ENCODE measurements around the gene INSM2. TPM values are rescaled to one million over a fixed set of nuclear protein-coding genes. Genes with fewer than 3 reads are reported as not detected.

INSM2 gene
- total and polyA plus RNA-seq, 2 of the 4 experiments (the other 2 are of a cell fraction), result not detected

DNA sequence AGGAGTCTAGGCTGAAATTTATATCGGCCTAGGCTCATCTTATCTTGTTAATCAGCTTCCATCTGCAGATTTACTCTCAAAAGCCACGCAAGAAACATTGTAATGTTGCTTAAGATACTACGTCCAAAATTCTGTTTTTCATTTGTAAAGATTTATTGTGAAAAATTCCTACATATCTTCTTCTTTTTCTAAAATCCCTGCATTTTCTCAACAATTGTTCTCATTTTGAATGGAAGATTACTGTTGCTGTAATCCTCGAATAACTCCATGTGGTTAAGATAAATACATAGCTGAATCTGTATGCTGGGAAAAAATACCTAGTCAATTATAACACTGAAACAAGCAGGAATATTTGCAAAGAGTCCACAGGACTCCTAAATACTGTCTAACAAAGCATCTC lies 15.6 kb downstream of the INSM2 start:
- Histone ChIP-seq H3K9ac (ENCODE audit: low read depth, low read length) (no peak overlapping the region), H3K4me1 (ENCODE audit: control insufficient read depth, insufficient read depth, low read length) (no peaks in the 10 kb centered on the region), H3K9me1 (ENCODE audit: insufficient read depth, low read length) (no peaks in the 10 kb centered on the region), H3K4ac (ENCODE audit: low read depth, low read length) (no peak overlapping the region), H2AK5ac (ENCODE audit: low read depth, low read length) (no peak overlapping the region), H4K20me1 (ENCODE audit: insufficient read depth, low read length) (no peaks in the 10 kb centered on the region), H4K5ac (ENCODE audit: low read depth, low read length) (no peak overlapping the region), H3K36me3 (ENCODE audit: control insufficient read depth, insufficient read depth, low read length) (no peaks in the 10 kb centered on the region), H3K23ac (ENCODE audit: low read depth, low read length) (no peak overlapping the region), H2AFZ (replicated peaks; ENCODE audit: low read length, poor library complexity) (no peak overlapping the region), H3K27me3 (ENCODE audit: control insufficient read depth, insufficient read depth, low read length) (no peaks in the 10 kb centered on the region), H3K4me3 (ENCODE audit: insufficient read depth, low read depth, low read length) (no peak overlapping the region), H3K9me3 (ENCODE audit: control insufficient read depth, insufficient read depth, low read length) (no peaks in the 10 kb centered on the region), H2BK5ac (ENCODE audit: low read depth, low read length, poor library complexity, severe bottlenecking) (no peak overlapping the region), H3K14ac (replicated peaks; ENCODE audit: low read depth, low read length) (no peak overlapping the region), H2BK120ac (ENCODE audit: low read depth, low read length) (no peak overlapping the region), H3K56ac (ENCODE audit: extremely low read depth, insufficient read depth, low read length) (no peak overlapping the region), H4K8ac (ENCODE audit: low read depth in 2 of 2, low read length in 2 of 2) (no peak overlapping the region), H3K4me2 (ENCODE audit: low read depth, low read length) (no peak overlapping the region), H2BK20ac (ENCODE audit: low read depth, low read length) (no peak overlapping the region), H3K27ac (ENCODE audit: insufficient read depth, low read length) (no peak overlapping the region), H3K18ac (ENCODE audit: low read depth, low read length) (no peak overlapping the region), H2BK15ac (ENCODE audit: low read depth, low read length) (no peak overlapping the region), H3K79me1 (ENCODE audit: low read depth in 1 of 2, low read length in 2 of 2) (no peaks in the 10 kb centered on the region), H2AK9ac (replicated peaks; ENCODE audit: low read depth, low read length, poor library complexity) (no peak overlapping the region), H4K91ac (ENCODE audit: insufficient read depth, low read depth, low read length) (no peak overlapping the region)
- DNase-seq (no peak), ATAC-seq (ENCODE audit: low read depth) (no peak)
- BruUV-seq (replicated peaks), result no TSS peak
- in situ Hi-C loops (cut with MboI; ENCODE audit: low sequenced_read_pairs) (no loop called here), intact Hi-C loops (cut with micrococcal nuclease) (no loop called here), dilution Hi-C loops (cut with HindIII; ENCODE audit: low sequenced_read_pairs, unreplicated experiment) (no loop called here)
- CTCF ChIA-PET, result interaction anchor here (1.3 kb wide), 1 partner anchor 15 kb away, joined by 3 read pairs; the partner anchor contains the start of gene INSM2
- TF ChIP-seq, protein P1, sequence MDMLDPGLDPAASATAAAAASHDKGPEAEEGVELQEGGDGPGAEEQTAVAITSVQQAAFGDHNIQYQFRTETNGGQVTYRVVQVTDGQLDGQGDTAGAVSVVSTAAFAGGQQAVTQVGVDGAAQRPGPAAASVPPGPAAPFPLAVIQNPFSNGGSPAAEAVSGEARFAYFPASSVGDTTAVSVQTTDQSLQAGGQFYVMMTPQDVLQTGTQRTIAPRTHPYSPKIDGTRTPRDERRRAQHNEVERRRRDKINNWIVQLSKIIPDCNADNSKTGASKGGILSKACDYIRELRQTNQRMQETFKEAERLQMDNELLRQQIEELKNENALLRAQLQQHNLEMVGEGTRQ (IDR thresholded peaks at IDR 0.05; ENCODE audit: low read depth, low read length), result no peak
- TF ChIP-seq NFE2L2 (IDR thresholded peaks at IDR 0.05; ENCODE audit: low read depth, low read length) (no peak), MAZ (IDR thresholded peaks at IDR 0.05; ENCODE audit: borderline replicate concordance, low read depth, low read length) (no peak), FOS (IDR thresholded peaks at IDR 0.05; ENCODE audit: low read depth, low read length) (no peak), MXI1 (IDR thresholded peaks at IDR 0.05; ENCODE audit: borderline replicate concordance, low read depth, low read length) (no peak), MAFK (IDR thresholded peaks at IDR 0.05; ENCODE audit: low read depth, low read length) (no peak), CEBPB (IDR thresholded peaks at IDR 0.05; ENCODE audit: low read depth, low read length) (no peak), RCOR1 (IDR thresholded peaks at IDR 0.05; ENCODE audit: insufficient replicate concordance, low read length) (no peak), RAD21 (IDR thresholded peaks at IDR 0.05; ENCODE audit: low read length) (no peak), POLR2A (IDR thresholded peaks at IDR 0.05; ENCODE audit: low read depth, low read length) (no peak), CHD1 (IDR thresholded peaks at IDR 0.05; ENCODE audit: low read depth, low read length) (no peak), SMC3 (IDR thresholded peaks at IDR 0.05; ENCODE audit: low read depth, low read length) (no peak), BHLHE40 (IDR thresholded peaks at IDR 0.05; ENCODE audit: low read depth, low read length) (no peak), RFX5 (IDR thresholded peaks at IDR 0.05; ENCODE audit: low read depth, low read length) (no peak)
- TF ChIP-seq, protein P2, sequence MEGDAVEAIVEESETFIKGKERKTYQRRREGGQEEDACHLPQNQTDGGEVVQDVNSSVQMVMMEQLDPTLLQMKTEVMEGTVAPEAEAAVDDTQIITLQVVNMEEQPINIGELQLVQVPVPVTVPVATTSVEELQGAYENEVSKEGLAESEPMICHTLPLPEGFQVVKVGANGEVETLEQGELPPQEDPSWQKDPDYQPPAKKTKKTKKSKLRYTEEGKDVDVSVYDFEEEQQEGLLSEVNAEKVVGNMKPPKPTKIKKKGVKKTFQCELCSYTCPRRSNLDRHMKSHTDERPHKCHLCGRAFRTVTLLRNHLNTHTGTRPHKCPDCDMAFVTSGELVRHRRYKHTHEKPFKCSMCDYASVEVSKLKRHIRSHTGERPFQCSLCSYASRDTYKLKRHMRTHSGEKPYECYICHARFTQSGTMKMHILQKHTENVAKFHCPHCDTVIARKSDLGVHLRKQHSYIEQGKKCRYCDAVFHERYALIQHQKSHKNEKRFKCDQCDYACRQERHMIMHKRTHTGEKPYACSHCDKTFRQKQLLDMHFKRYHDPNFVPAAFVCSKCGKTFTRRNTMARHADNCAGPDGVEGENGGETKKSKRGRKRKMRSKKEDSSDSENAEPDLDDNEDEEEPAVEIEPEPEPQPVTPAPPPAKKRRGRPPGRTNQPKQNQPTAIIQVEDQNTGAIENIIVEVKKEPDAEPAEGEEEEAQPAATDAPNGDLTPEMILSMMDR (conservative IDR thresholded peaks at IDR 0.05; ENCODE audit: low read depth, low read length), result no peak
- TF ChIP-seq, protein P3, sequence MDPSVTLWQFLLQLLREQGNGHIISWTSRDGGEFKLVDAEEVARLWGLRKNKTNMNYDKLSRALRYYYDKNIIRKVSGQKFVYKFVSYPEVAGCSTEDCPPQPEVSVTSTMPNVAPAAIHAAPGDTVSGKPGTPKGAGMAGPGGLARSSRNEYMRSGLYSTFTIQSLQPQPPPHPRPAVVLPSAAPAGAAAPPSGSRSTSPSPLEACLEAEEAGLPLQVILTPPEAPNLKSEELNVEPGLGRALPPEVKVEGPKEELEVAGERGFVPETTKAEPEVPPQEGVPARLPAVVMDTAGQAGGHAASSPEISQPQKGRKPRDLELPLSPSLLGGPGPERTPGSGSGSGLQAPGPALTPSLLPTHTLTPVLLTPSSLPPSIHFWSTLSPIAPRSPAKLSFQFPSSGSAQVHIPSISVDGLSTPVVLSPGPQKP (IDR thresholded peaks at IDR 0.05; ENCODE audit: borderline replicate concordance, low read depth, low read length), result no peak
- WGBS, 2 experiments (ENCODE audit: extremely low coverage in 2 of 2, insufficient read length in 1 of 2), result no CpG with 5 or more reads among the region's 4 CpGs
- POLR2A ChIA-PET (ENCODE audit: unreplicated experiment), result interaction anchor here (0.7 kb wide), 1 partner anchor 15 kb away, joined by 3 read pairs; no protein-coding TSS in a partner anchor
